Karpas-422 (cell line): ENCODE data around the gene WDR36. TPM values are rescaled to one million over a fixed set of nuclear protein-coding genes. Genes with fewer than 3 reads are reported as not detected.
"Not testable (repeated sequence)": the region's sequence is repeated elsewhere in the genome, so short reads cannot be mapped to it uniquely, and the experiment has no call there.

ENCODE experiments used
- DNase-seq: peaks from one replicate; pipeline ENCODE4 v3.0.0-alpha.2; 2015
- H2AFZ ChIP-seq: fragments of 200-600 bp; sonication (generic); 2 replicates; pipeline ENCODE4 v1.6.1; 2014; ENCODE audit warnings: antibody characterized with exemption, low read length, mixed read lengths
- H3K27ac ChIP-seq: fragments of 200-600 bp; sonication (generic); 2 replicates; pipeline ENCODE4 v1.5.1; 2014; ENCODE audit warnings: mild to moderate bottlenecking, low read length, moderate library complexity
- H3K27me3 ChIP-seq: fragments of 200-600 bp; sonication (generic); 2 replicates; pipeline ENCODE4 v1.6.1; 2014; ENCODE audit warnings: low read length, mixed read lengths
- H3K36me3 ChIP-seq: fragments of 200-600 bp; sonication (generic); 2 replicates; pipeline ENCODE4 v1.6.1; 2014; ENCODE audit warnings: low read length, mixed read lengths; ENCODE audit not compliant: insufficient read depth
- H3K4me1 ChIP-seq: fragments of 200-600 bp; sonication (generic); 2 replicates; pipeline ENCODE4 v1.6.1; 2014; ENCODE audit warnings: mild to moderate bottlenecking, low read length, mixed read lengths
- H3K4me2 ChIP-seq: fragments of 200-600 bp; sonication (generic); 2 replicates; pipeline ENCODE4 v1.6.1; 2014; ENCODE audit warnings: low read length, low read depth, mild to moderate bottlenecking; ENCODE audit not compliant: poor library complexity, severe bottlenecking
- H3K4me3 ChIP-seq: fragments of 200-600 bp; sonication (generic); 2 replicates; pipeline ENCODE4 v1.5.1; 2014; ENCODE audit warnings: mild to moderate bottlenecking, antibody characterized with exemption, low read length, mixed read lengths
- H3K79me2 ChIP-seq: fragments of 200-600 bp; sonication (generic); 2 replicates; pipeline ENCODE4 v1.6.1; 2014; ENCODE audit warnings: mild to moderate bottlenecking, low read length, mixed read lengths
- H3K9ac ChIP-seq: fragments of 200-600 bp; sonication (generic); 2 replicates; pipeline ENCODE4 v1.6.0; 2014; ENCODE audit warnings: low read length
- H3K9me2 ChIP-seq: fragments of 200-600 bp; sonication (generic), shearing (Covaris generic); replicated peaks from 2 replicates; pipeline ENCODE4 v1.6.0; 2014; ENCODE audit warnings: mild to moderate bottlenecking, low read length, moderate library complexity; ENCODE audit not compliant: insufficient read depth
- H3K9me3 ChIP-seq: fragments of 300-700, 200-600 bp; sonication (generic); 2 replicates; pipeline ENCODE4 v1.6.1; 2014; ENCODE audit warnings: low read length, mixed read lengths
- H4K20me1 ChIP-seq: fragments of 200-600 bp; sonication (generic); 2 replicates; pipeline ENCODE4 v1.6.1; 2014; ENCODE audit warnings: mild to moderate bottlenecking, antibody characterized with exemption, low read length, low read depth; ENCODE audit not compliant: insufficient read depth
- total RNA-seq: library from RNA; depleted of rRNA; stranded (reverse); fragments of >200 nt; shearing (Covaris generic); gene quantifications from 2 replicates; pipeline ENCODE4 v1.2.3, GENCODE V29; 2014; ENCODE audit warnings: low replicate concordance

WDR36 gene
- total RNA-seq, 1 experiment from 2014 or later, result 73.5 TPM

GRCh38 chr5:111133436-111133751, 41.2 kb downstream of the WDR36 start:
- H3K4me1 ChIP-seq, result no peaks in the 10 kb centered on the region

GRCh38 chr5:111134087-111134486, 41.9 kb downstream of the WDR36 start:
- H3K79me2 ChIP-seq, result no peaks in the 10 kb centered on the region
- H3K4me2 ChIP-seq, result no peak overlapping the region
- H3K9ac ChIP-seq, result no peak overlapping the region
- H4K20me1 ChIP-seq, result no peaks in the 10 kb centered on the region
- no peaks in the 10 kb centered on the region for H3K9me2 ChIP-seq
- no peaks in the 10 kb centered on the region for H3K4me1 ChIP-seq
- H3K4me3 ChIP-seq, result no peak overlapping the region
- DNase-seq, result no peak
- H3K27ac ChIP-seq, result no peak overlapping the region
- no peaks in the 10 kb centered on the region for H3K27me3 ChIP-seq
- peaks cover 3% of the 10 kb centered on the region; the same call in 1 of the 2 replicates for H3K36me3 ChIP-seq
- H3K9me3 ChIP-seq, result no peaks in the 10 kb centered on the region
- H2AFZ ChIP-seq, result no peak overlapping the region

More at GRCh38 chr5:111133436-111133751, 41.2 kb downstream of the WDR36 start:
- Histone ChIP-seq H3K27me3 (no peaks in the 10 kb centered on the region), H3K79me2 (no peaks in the 10 kb centered on the region), H3K27ac (no peak overlapping the region), H2AFZ (no peak overlapping the region), H4K20me1 (no peaks in the 10 kb centered on the region), H3K9me3 (no peaks in the 10 kb centered on the region), H3K36me3 (peaks cover 6% of the 10 kb centered on the region; the same call in 1 of the 2 replicates), H3K4me3 (no peak overlapping the region), H3K9me2 (no peaks in the 10 kb centered on the region), H3K4me2 (no peak overlapping the region), H3K9ac (no peak overlapping the region)
- DNase-seq, result no peak

- no peaks in the 10 kb centered on the region for H3K27me3 ChIP-seq
- H3K9me2 ChIP-seq, result no peaks in the 10 kb centered on the region
- H3K36me3 ChIP-seq, result no peaks in the 10 kb centered on the region
- no peaks in the 10 kb centered on the region for H4K20me1 ChIP-seq
- no peaks in the 10 kb centered on the region for H3K4me1 ChIP-seq
- H3K79me2 ChIP-seq, result no peaks in the 10 kb centered on the region
- H3K4me3 ChIP-seq, result no peak overlapping the region
- no peak overlapping the region for H3K9ac ChIP-seq
- no peak overlapping the region for H2AFZ ChIP-seq
- no peaks in the 10 kb centered on the region for H3K9me3 ChIP-seq
- no peak overlapping the region for H3K27ac ChIP-seq
- no peak overlapping the region for H3K4me2 ChIP-seq
- no peak for DNase-seq
Observed at GRCh38 chr5:111134864-111135263, 42.7 kb downstream of the WDR36 start.

- H3K4me2 ChIP-seq, result no peak overlapping the region
- no peaks in the 10 kb centered on the region for H3K79me2 ChIP-seq
- H3K4me3 ChIP-seq, result no peak overlapping the region
- H3K27me3 ChIP-seq, result no peaks in the 10 kb centered on the region
- H4K20me1 ChIP-seq, result no peaks in the 10 kb centered on the region
- no peak for DNase-seq
- H2AFZ ChIP-seq, result no peak overlapping the region
- H3K9ac ChIP-seq, result no peak overlapping the region
- H3K27ac ChIP-seq, result no peak overlapping the region
- H3K36me3 ChIP-seq, result no peaks in the 10 kb centered on the region
- no peaks in the 10 kb centered on the region for H3K4me1 ChIP-seq
- H3K9me2 ChIP-seq, result no peaks in the 10 kb centered on the region
- H3K9me3 ChIP-seq, result no peaks in the 10 kb centered on the region
Observed at GRCh38 chr5:111135363-111135762, 43.2 kb downstream of the WDR36 start.

GRCh38 chr5:111135946-111136345, 43.8 kb downstream of the WDR36 start:
- Histone ChIP-seq H3K9me2 (no peaks in the 10 kb centered on the region), H4K20me1 (no peaks in the 10 kb centered on the region), H3K36me3 (no peaks in the 10 kb centered on the region), H3K4me1 (no peaks in the 10 kb centered on the region), H3K27ac (no peak overlapping the region), H3K27me3 (no peaks in the 10 kb centered on the region), H3K9ac (no peak overlapping the region), H3K79me2 (no peaks in the 10 kb centered on the region), H3K9me3 (no peaks in the 10 kb centered on the region), H2AFZ (no peak overlapping the region), H3K4me3 (no peak overlapping the region), H3K4me2 (no peak overlapping the region)
- no peak for DNase-seq

GRCh38 chr5:111138096-111138495, 45.9 kb downstream of the WDR36 start:
- Histone ChIP-seq H3K9me3 (no peaks in the 10 kb centered on the region), H3K36me3 (no peaks in the 10 kb centered on the region), H3K4me2 (no peak overlapping the region), H4K20me1 (no peaks in the 10 kb centered on the region), H3K9me2 (no peaks in the 10 kb centered on the region), H3K27ac (no peak overlapping the region), H3K4me1 (no peaks in the 10 kb centered on the region), H3K27me3 (no peaks in the 10 kb centered on the region), H3K9ac (no peak overlapping the region), H2AFZ (no peak overlapping the region), H3K79me2 (no peaks in the 10 kb centered on the region), H3K4me3 (no peak overlapping the region)
- no peak for DNase-seq

GRCh38 chr5:111141471-111141870, 49.3 kb downstream of the WDR36 start:
- not testable (repeated sequence) for H2AFZ ChIP-seq, H3K9ac ChIP-seq, H3K79me2 ChIP-seq, H4K20me1 ChIP-seq, H3K9me2 ChIP-seq, H3K4me3 ChIP-seq, H3K27ac ChIP-seq, H3K36me3 ChIP-seq, H3K9me3 ChIP-seq, H3K4me1 ChIP-seq, H3K27me3 ChIP-seq, H3K4me2 ChIP-seq, DNase-seq

- Histone ChIP-seq H3K27ac (no peak overlapping the region), H3K36me3 (no peaks in the 10 kb centered on the region), H3K9ac (no peak overlapping the region), H3K27me3 (no peaks in the 10 kb centered on the region), H3K9me3 (no peaks in the 10 kb centered on the region), H3K4me1 (no peaks in the 10 kb centered on the region), H3K79me2 (no peaks in the 10 kb centered on the region), H3K4me3 (no peak overlapping the region), H3K9me2 (no peaks in the 10 kb centered on the region), H4K20me1 (no peaks in the 10 kb centered on the region), H2AFZ (no peak overlapping the region), H3K4me2 (no peak overlapping the region)
- DNase-seq, result no peak
Observed at GRCh38 chr5:111142932-111143331, 50.8 kb downstream of the WDR36 start.

- Histone ChIP-seq H3K4me2 (no peak overlapping the region), H3K9me3 (no peaks in the 10 kb centered on the region), H4K20me1 (no peaks in the 10 kb centered on the region), H3K36me3 (no peaks in the 10 kb centered on the region), H3K27ac (no peak overlapping the region), H3K4me1 (no peaks in the 10 kb centered on the region), H3K9me2 (no peaks in the 10 kb centered on the region), H3K4me3 (no peak overlapping the region), H3K27me3 (no peaks in the 10 kb centered on the region), H3K79me2 (no peaks in the 10 kb centered on the region), H2AFZ (no peak overlapping the region), H3K9ac (no peak overlapping the region)
- no peak for DNase-seq
Observed at GRCh38 chr5:111143910-111144309, 51.8 kb downstream of the WDR36 start.
